ENCODE measurements around the gene TSPAN5. TPM values are rescaled to one million over a fixed set of nuclear protein-coding genes. Genes with fewer than 3 reads are reported as not detected.

The TSPAN5 gene
- total and polyA plus RNA-seq, 2 of the 4 experiments (the other 2 are of a cell fraction): 64.8 to 79.6 TPM

DNA sequence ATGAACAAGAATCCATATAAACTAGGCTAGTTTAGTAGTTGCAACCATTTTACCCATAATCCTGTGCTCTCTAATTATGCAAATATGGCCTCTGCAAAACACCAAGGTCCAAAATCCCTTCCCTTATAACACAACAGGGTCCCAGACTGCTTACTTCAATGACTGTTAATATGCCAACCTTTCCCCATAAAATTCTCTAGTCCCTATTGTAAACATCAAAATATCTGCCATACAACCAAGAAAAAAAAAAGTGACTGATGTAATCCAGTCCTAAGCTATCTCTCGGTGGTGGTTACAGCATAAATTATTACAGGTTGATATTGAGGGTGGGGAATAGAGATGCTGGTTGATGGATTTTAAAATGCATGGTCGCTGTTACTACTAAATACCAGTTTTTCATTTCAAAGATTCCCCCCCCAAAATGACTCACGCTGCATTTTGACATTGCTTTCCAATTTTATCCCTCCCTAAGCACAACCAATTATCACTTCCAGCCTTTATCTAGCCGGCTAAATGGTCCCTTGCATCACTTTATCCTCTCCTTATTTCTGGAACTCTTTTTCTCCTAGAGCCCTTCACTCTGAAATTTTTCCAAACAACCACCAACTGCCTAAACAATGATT lies 44.8 kb downstream of the TSPAN5 start:
- H4K20me1 ChIP-seq (ENCODE audit: insufficient read depth, low read length): peaks cover 24% of the 10 kb centered on the region
- H2BK20ac ChIP-seq (ENCODE audit: low read depth, low read length): no peak overlapping the region
- H3K4me2 ChIP-seq (ENCODE audit: low read depth, low read length): peak overlapping the region; percentile 10; the same call in 1 of the 2 replicates
- H3K14ac ChIP-seq (replicated peaks; ENCODE audit: low read depth, low read length): 0 out of 2 replicates have a peak overlapping the region, but pooled peaks have one; percentile 14
- H4K8ac ChIP-seq (ENCODE audit: low read depth in 2 of 2, low read length in 2 of 2): no peak overlapping the region; a peak in 1 of 4 replicates
- H3K9me1 ChIP-seq (ENCODE audit: insufficient read depth, low read length): peaks cover 14% of the 10 kb centered on the region
- H2AK9ac ChIP-seq (replicated peaks; ENCODE audit: low read depth, low read length, poor library complexity): no peak overlapping the region
- no peak overlapping the region for H3K4me3 ChIP-seq (ENCODE audit: insufficient read depth, low read depth, low read length)
- no peak overlapping the region for H3K4ac ChIP-seq (ENCODE audit: low read depth, low read length)
- H3K23ac ChIP-seq (ENCODE audit: low read depth, low read length): no peak overlapping the region
- no peak overlapping the region for H3K56ac ChIP-seq (ENCODE audit: extremely low read depth, insufficient read depth, low read length)
- H2BK120ac ChIP-seq (ENCODE audit: low read depth, low read length): no peak overlapping the region
- H2BK5ac ChIP-seq (ENCODE audit: low read depth, low read length, poor library complexity, severe bottlenecking): no peak overlapping the region
- DNase-seq (no peak), ATAC-seq (ENCODE audit: low read depth) (no peak)
- H4K5ac ChIP-seq (ENCODE audit: low read depth, low read length): no peak overlapping the region
- no TSS peak for BruUV-seq (replicated peaks)
- ChIA-PET POLR2A (ENCODE audit: unreplicated experiment) (no interaction called here), CTCF (no interaction called here)
- no peak for TF ChIP-seq POLR2A (IDR thresholded peaks at IDR 0.05; ENCODE audit: low read depth, low read length)
- no peak for TF ChIP-seq MAFK (IDR thresholded peaks at IDR 0.05; ENCODE audit: low read depth, low read length)
- TF ChIP-seq NFE2L2 (IDR thresholded peaks at IDR 0.05; ENCODE audit: low read depth, low read length): no peak
- no peak for TF ChIP-seq FOS (IDR thresholded peaks at IDR 0.05; ENCODE audit: low read depth, low read length)
- no peak for TF ChIP-seq CHD1 (IDR thresholded peaks at IDR 0.05; ENCODE audit: low read depth, low read length)
- no peak for TF ChIP-seq RCOR1 (IDR thresholded peaks at IDR 0.05; ENCODE audit: insufficient replicate concordance, low read length)
- no peak for TF ChIP-seq RAD21 (IDR thresholded peaks at IDR 0.05; ENCODE audit: low read length)
- TF ChIP-seq, protein P1, sequence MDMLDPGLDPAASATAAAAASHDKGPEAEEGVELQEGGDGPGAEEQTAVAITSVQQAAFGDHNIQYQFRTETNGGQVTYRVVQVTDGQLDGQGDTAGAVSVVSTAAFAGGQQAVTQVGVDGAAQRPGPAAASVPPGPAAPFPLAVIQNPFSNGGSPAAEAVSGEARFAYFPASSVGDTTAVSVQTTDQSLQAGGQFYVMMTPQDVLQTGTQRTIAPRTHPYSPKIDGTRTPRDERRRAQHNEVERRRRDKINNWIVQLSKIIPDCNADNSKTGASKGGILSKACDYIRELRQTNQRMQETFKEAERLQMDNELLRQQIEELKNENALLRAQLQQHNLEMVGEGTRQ (IDR thresholded peaks at IDR 0.05; ENCODE audit: low read depth, low read length): no peak
- TF ChIP-seq BHLHE40 (IDR thresholded peaks at IDR 0.05; ENCODE audit: low read depth, low read length): no peak
- TF ChIP-seq SMC3 (IDR thresholded peaks at IDR 0.05; ENCODE audit: low read depth, low read length): no peak
- TF ChIP-seq, protein P2, sequence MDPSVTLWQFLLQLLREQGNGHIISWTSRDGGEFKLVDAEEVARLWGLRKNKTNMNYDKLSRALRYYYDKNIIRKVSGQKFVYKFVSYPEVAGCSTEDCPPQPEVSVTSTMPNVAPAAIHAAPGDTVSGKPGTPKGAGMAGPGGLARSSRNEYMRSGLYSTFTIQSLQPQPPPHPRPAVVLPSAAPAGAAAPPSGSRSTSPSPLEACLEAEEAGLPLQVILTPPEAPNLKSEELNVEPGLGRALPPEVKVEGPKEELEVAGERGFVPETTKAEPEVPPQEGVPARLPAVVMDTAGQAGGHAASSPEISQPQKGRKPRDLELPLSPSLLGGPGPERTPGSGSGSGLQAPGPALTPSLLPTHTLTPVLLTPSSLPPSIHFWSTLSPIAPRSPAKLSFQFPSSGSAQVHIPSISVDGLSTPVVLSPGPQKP (IDR thresholded peaks at IDR 0.05; ENCODE audit: borderline replicate concordance, low read depth, low read length): no peak
- TF ChIP-seq, protein P3, sequence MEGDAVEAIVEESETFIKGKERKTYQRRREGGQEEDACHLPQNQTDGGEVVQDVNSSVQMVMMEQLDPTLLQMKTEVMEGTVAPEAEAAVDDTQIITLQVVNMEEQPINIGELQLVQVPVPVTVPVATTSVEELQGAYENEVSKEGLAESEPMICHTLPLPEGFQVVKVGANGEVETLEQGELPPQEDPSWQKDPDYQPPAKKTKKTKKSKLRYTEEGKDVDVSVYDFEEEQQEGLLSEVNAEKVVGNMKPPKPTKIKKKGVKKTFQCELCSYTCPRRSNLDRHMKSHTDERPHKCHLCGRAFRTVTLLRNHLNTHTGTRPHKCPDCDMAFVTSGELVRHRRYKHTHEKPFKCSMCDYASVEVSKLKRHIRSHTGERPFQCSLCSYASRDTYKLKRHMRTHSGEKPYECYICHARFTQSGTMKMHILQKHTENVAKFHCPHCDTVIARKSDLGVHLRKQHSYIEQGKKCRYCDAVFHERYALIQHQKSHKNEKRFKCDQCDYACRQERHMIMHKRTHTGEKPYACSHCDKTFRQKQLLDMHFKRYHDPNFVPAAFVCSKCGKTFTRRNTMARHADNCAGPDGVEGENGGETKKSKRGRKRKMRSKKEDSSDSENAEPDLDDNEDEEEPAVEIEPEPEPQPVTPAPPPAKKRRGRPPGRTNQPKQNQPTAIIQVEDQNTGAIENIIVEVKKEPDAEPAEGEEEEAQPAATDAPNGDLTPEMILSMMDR (conservative IDR thresholded peaks at IDR 0.05; ENCODE audit: low read depth, low read length): no peak
- TF ChIP-seq MAZ (IDR thresholded peaks at IDR 0.05; ENCODE audit: borderline replicate concordance, low read depth, low read length): no peak
- no peak for TF ChIP-seq RFX5 (IDR thresholded peaks at IDR 0.05; ENCODE audit: low read depth, low read length)
- TF ChIP-seq MXI1 (IDR thresholded peaks at IDR 0.05; ENCODE audit: borderline replicate concordance, low read depth, low read length): no peak
- TF ChIP-seq CEBPB (IDR thresholded peaks at IDR 0.05; ENCODE audit: low read depth, low read length): no peak
- no peak overlapping the region for H4K91ac ChIP-seq (ENCODE audit: insufficient read depth, low read depth, low read length)
- H2BK15ac ChIP-seq (ENCODE audit: low read depth, low read length): no peak overlapping the region
- intact Hi-C loops (cut with micrococcal nuclease) (loop anchor here (5.0 kb wide), 1 partner anchor 46 kb away; no protein-coding TSS in a partner anchor), dilution Hi-C loops (cut with HindIII; ENCODE audit: low sequenced_read_pairs, unreplicated experiment) (no loop called here), in situ Hi-C loops (cut with MboI; ENCODE audit: low sequenced_read_pairs) (no loop called here)
- H3K27me3 ChIP-seq (ENCODE audit: control insufficient read depth, insufficient read depth, low read length): no peaks in the 10 kb centered on the region
- H3K4me1 ChIP-seq (ENCODE audit: control insufficient read depth, insufficient read depth, low read length): peaks cover 29% of the 10 kb centered on the region
- H3K27ac ChIP-seq (ENCODE audit: insufficient read depth, low read length): no peak overlapping the region
- H3K36me3 ChIP-seq (ENCODE audit: control insufficient read depth, insufficient read depth, low read length): no peaks in the 10 kb centered on the region
- no peak overlapping the region for H2AK5ac ChIP-seq (ENCODE audit: low read depth, low read length)
- WGBS, 2 experiments (ENCODE audit: extremely low coverage in 2 of 2, insufficient read length in 1 of 2): 29% methylated on average over 1 of the region's 4 CpGs; no CpG with 5 or more reads in 1 of the 2 experiments
- peaks cover 57 to 89% of the 10 kb centered on the region in 2 experiments for H3K79me1 ChIP-seq (ENCODE audit: low read depth in 1 of 2, low read length in 2 of 2)
- H3K9ac ChIP-seq (ENCODE audit: low read depth, low read length): no peak overlapping the region
- no peak overlapping the region for H2AFZ ChIP-seq (replicated peaks; ENCODE audit: low read length, poor library complexity)
- H3K9me3 ChIP-seq (ENCODE audit: control insufficient read depth, insufficient read depth, low read length): no peaks in the 10 kb centered on the region
- H3K18ac ChIP-seq (ENCODE audit: low read depth, low read length): no peak overlapping the region

Data from IMR-90 (cell line).